IPS-NIHi7 (cell line): ENCODE measurements around the gene TTL.
A peak's percentile ranks its signal among the peaks of the same experiment; 100 is the strongest.
"Not testable (repeated sequence)": the region's sequence is repeated elsewhere in the genome, so short reads cannot be mapped to it uniquely, and the experiment has no call there.

ENCODE experiments used
- DNase-seq: peaks from one replicate; pipeline ENCODE4 v3.0.0; 2012; ENCODE audit warnings: mixed read lengths; ENCODE audit errors: extremely low spot score

The TTL gene

GRCh38 chr2:112481528-112482233 is at the start of gene TTL:
Gene TTL, plus strand, starts transcription at chr2:112482156. Its CDS starts 189 bp downstream, at chr2:112482345.
- peak; percentile 88 for DNase-seq

GRCh38 chr2:112432390-112432734 is 49.6 kb upstream of the TTL start:
- DNase-seq: not testable (repeated sequence)

- not testable (repeated sequence) for DNase-seq
These were observed 49.0 kb upstream of the TTL start for GRCh38 chr2:112432735-112433479.

GRCh38 chr2:112433480-112433879 is 48.5 kb upstream of the TTL start, which contains the start of gene RGPD8:
Gene RGPD8, minus strand, starts transcription at chr2:112433645. Its CDS starts 192 bp downstream, at chr2:112433453.
- peak; percentile 31 for DNase-seq

- no peak for DNase-seq
These were observed 47.8 kb upstream of the TTL start for GRCh38 chr2:112433932-112434730.

- not testable (repeated sequence) for DNase-seq
These were observed 46.9 kb upstream of the TTL start for GRCh38 chr2:112434890-112435715.

- not testable (repeated sequence) for DNase-seq
These were observed 46.1 kb upstream of the TTL start for GRCh38 chr2:112435716-112436431.

GRCh38 chr2:112436993-112437392 is 45.0 kb upstream of the TTL start:
- not testable (repeated sequence) for DNase-seq

- not testable (repeated sequence) for DNase-seq
These were observed 44.5 kb upstream of the TTL start for GRCh38 chr2:112437405-112437831.

- DNase-seq: not testable (repeated sequence)
These were observed 43.2 kb upstream of the TTL start for GRCh38 chr2:112438603-112439261.

- not testable (repeated sequence) for DNase-seq
These were observed 37.7 kb upstream of the TTL start for GRCh38 chr2:112444256-112444655.

- no peak for DNase-seq
These were observed 32.1 kb upstream of the TTL start for GRCh38 chr2:112449854-112450253.

GRCh38 chr2:112451317-112451716 is 30.6 kb upstream of the TTL start:
- DNase-seq: no peak

- DNase-seq: no peak
These were observed 27.4 kb upstream of the TTL start for GRCh38 chr2:112454586-112454985.

- DNase-seq: no peak
These were observed 22.6 kb upstream of the TTL start for GRCh38 chr2:112459372-112459771.

- no peak for DNase-seq
These were observed 19.8 kb upstream of the TTL start for GRCh38 chr2:112462178-112462577.

GRCh38 chr2:112463256-112463655 is 18.7 kb upstream of the TTL start:
- DNase-seq: no peak

- DNase-seq: peak; percentile 57
These were observed 16.6 kb upstream of the TTL start for GRCh38 chr2:112465382-112465781.

GRCh38 chr2:112472547-112473263 is 9.3 kb upstream of the TTL start:
- DNase-seq: no peak
